Activated CD4-positive, alpha-beta T cell treated with anti-CD3 and anti-CD28 coated beads, Interleukin-10, Interleukin-2, amounts not matched to agents 100 ng/mL and 50 ng/mL, durations not matched to agents 16 hours and 8 hours (primary cell): Measurements from ENCODE around the gene LENG8.
"Not testable (repeated sequence)": the region's sequence is repeated elsewhere in the genome, so short reads cannot be mapped to it uniquely, and the experiment has no call there.

Experiments used
- DNase-seq: peaks from one replicate; pipeline ENCODE4 v3.0.0-alpha.2; 2020

LENG8 gene

DNA sequence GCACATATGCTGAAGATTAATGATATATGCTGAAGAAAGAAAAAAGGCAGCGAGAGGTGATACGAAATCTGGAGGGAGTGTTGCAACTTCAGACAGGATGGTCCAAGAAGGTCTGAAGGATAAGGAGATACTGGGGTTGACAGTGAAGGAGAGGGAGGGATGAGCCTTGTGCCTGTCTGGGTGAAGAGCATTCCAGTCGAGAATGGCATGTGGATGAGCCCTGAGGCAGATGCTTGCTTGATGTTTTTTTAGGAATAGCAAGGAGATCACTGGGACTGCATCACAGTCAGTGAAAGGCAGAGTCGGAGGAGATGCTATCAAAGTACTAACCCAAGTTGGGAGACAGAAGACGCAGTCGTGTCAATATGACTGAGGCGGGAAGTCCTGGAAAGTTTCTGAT is 40.3 kb downstream of the LENG8 start:
- DNase-seq: no peak

DNA sequence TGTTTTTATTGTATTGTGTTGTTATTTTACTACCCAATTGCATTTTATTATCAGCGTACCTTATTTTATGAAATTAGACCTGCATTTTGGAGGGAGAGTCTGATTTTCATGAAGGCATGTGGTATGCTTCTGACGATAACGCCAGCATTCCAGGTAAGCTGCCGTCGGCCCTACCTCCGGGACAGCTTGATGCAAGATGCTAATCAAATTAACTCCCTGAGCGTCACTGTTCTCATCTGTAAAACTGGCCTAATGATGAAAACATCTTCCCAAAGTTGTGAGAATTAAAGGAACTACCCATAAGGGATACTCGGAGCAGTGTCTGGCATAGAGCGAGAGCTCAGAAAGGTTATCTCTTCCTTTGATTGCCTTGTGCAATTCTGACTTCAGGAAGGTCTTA is 40.8 kb downstream of the LENG8 start:
- DNase-seq: no peak

GRCh38 chr19:54492568-54492967 is 43.6 kb downstream of the LENG8 start:
- no peak for DNase-seq

GRCh38 chr19:54493056-54493455 is 44.1 kb downstream of the LENG8 start:
- DNase-seq: not testable (repeated sequence)

GRCh38 chr19:54493967-54494585 is 45.1 kb downstream of the LENG8 start:
- DNase-seq: no peak

- not testable (repeated sequence) for DNase-seq
Measured at GRCh38 chr19:54495284-54495683, 46.3 kb downstream of the LENG8 start.

GRCh38 chr19:54497747-54498450 is 48.9 kb downstream of the LENG8 start:
- peak; percentile 55 for DNase-seq

DNA sequence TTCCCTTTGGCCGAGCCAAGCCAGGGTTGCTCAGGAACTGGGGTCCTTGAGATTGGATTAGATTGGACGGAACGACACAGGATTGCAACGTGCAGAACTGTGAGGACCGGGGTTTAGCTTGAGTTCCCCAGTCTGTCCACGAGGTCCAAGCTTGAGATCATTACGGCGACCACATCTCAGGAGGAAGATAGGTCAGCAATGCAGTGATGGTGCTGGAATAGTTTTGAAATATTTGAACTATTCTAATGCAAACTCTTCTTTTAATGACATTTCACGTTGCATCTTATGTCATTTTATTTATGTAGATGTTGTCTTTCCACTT is 49.4 kb downstream of the LENG8 start:
- DNase-seq: not testable (repeated sequence)

- no peak for DNase-seq
Measured at GRCh38 chr19:54502518-54503048, 53.6 kb downstream of the LENG8 start, which contains the start of gene LAIR2. Gene LAIR2, plus strand, starts transcription at chr19:54502831. Its CDS starts 88 bp downstream, at chr19:54502919.

- not testable (repeated sequence) for DNase-seq
Measured at GRCh38 chr19:54505542-54505941, 56.5 kb downstream of the LENG8 start.

GRCh38 chr19:54506079-54506478 is 57.1 kb downstream of the LENG8 start:
- DNase-seq: no peak

DNA sequence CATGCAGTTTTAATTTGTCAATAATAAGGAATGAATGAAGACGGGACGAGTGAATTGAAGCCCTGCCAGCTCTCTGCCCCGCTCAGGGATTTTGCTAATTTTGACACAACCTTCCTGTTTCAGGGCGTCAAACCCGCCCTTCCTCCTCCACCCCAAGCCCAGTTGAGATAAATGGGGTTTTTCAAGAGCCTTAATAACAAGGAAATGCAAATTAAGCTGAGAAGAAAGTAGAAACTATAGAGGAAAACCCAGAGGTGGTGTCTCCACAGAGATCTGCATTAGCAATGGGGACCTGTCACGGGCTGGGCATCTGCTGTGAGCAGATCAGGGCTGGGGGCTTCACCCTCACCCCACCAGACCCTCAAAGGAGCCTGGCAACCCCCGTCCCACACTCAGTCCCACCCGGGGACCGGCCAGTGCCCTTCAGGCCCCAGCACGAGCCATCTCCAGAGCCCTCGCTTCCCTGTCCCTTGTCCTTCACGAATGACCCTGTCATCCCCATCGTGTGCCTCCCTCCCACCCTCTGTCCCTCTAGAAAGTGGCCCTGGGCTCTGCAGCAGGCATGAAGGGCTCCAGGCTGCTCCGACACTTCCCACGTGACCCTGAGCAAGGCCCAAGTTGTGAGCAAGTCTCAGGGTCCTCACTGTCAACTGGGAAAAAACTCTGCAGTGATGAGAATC is 58.2 kb downstream of the LENG8 start:
- not testable (repeated sequence) for DNase-seq

GRCh38 chr19:54507824-54508223 is 58.8 kb downstream of the LENG8 start:
- no peak for DNase-seq

- DNase-seq: not testable (repeated sequence)
Measured at GRCh38 chr19:54508487-54508886, 59.5 kb downstream of the LENG8 start.

GRCh38 chr19:54509200-54509940 is 60.4 kb downstream of the LENG8 start:
- not testable (repeated sequence) for DNase-seq
